HEK293 (cell line): ENCODE measurements around the gene THSD7A.

Experiments used
- CTCF ChIA-PET: fragments of 350-600 bp; formaldehyde crosslinking; extraction: SDS; loops from one replicate; lab custom pipeline; 2021; ENCODE audit warnings: antibody characterized with exemption; lab: Yijun Ruan, JAX
- POLR2A ChIA-PET: fragments of 300-600 bp; formaldehyde crosslinking; extraction: SDS; loops from one replicate; lab custom pipeline; 2020; ENCODE audit warnings: antibody characterized with exemption, inconsistent platforms; lab: Yijun Ruan, JAX
- H3K27ac ChIP-seq: fragments of 200-500 bp; sonication (Bioruptor generic); 2 replicates; pipeline ENCODE4 v1.5.1; 2014; ENCODE audit warnings: low read depth, low read length, control low read depth, inconsistent platforms; ENCODE audit errors: extremely low read depth
- H3K36me3 ChIP-seq, 2 experiments: fragments of 200-500 bp in 1 of 2; sonication (Bioruptor generic) in 1 of 2; 1 replicate in 1 of 2; 2 replicates in 1 of 2; pipeline ENCODE4 v1.5.1; 2014 to 2017; ENCODE audit warnings: inconsistent platforms in 2 of 2, low read length in 2 of 2; ENCODE audit not compliant: control insufficient read depth in 2 of 2, insufficient read depth in 1 of 2
- H3K4me1 ChIP-seq: fragments of 200-500 bp; sonication (Bioruptor generic); 2 replicates; pipeline ENCODE4 v1.5.1; 2014; ENCODE audit warnings: mild to moderate bottlenecking, low read length, inconsistent platforms; ENCODE audit not compliant: control insufficient read depth, insufficient read depth
- H3K4me3 ChIP-seq: 2 replicates; pipeline ENCODE4 v1.5.1; 2011; ENCODE audit warnings: low read depth, mild to moderate bottlenecking, control low read depth, low read length, moderate library complexity
- H3K9me3 ChIP-seq: fragments of 200-500 bp; sonication (Bioruptor generic); 2 replicates; pipeline ENCODE4 v1.5.1; 2014; ENCODE audit warnings: low read depth, low read length, inconsistent platforms; ENCODE audit not compliant: control insufficient read depth, insufficient read depth
- AEBP2 ChIP-seq: fragments of 450-650 bp; formaldehyde crosslinking; IDR thresholded peaks from 2 replicates; pipeline ENCODE4 v1.5.1; 2016; ENCODE audit warnings: missing biosample characterization, missing genetic modification characterization, borderline replicate concordance
- GLIS2 ChIP-seq: fragments of 450-650 bp; formaldehyde crosslinking; IDR thresholded peaks from 2 replicates; pipeline ENCODE4 v1.5.1; 2016; ENCODE audit warnings: missing biosample characterization, missing genetic modification characterization
- HOXA7 ChIP-seq: sonication (generic); formaldehyde crosslinking; IDR thresholded peaks from 2 replicates; pipeline ENCODE4 v1.8.1; 2022; ENCODE audit warnings: missing genetic modification reagents, borderline replicate concordance
- KLF8 ChIP-seq: fragments of 450-650 bp; formaldehyde crosslinking; IDR thresholded peaks from 2 replicates; pipeline ENCODE4 v1.5.1; 2016; ENCODE audit warnings: missing biosample characterization, missing genetic modification characterization
- PBX3 ChIP-seq: sonication (generic); formaldehyde crosslinking; IDR thresholded peaks from 2 replicates; pipeline ENCODE4 v1.8.1; 2022; ENCODE audit warnings: mild to moderate bottlenecking, moderate library complexity, missing genetic modification reagents
- PRDM6 ChIP-seq: fragments of 450-650 bp; formaldehyde crosslinking; IDR thresholded peaks from 2 replicates; pipeline ENCODE4 v1.5.1; 2017; ENCODE audit warnings: missing biosample characterization, missing genetic modification characterization
- WT1 ChIP-seq: fragments of 450-650 bp; formaldehyde crosslinking; IDR thresholded peaks from 2 replicates; pipeline ENCODE4 v1.5.1; 2016; ENCODE audit warnings: missing biosample characterization, missing genetic modification characterization
- ZFHX2 ChIP-seq: fragments of 450-650 bp; formaldehyde crosslinking; conservative IDR thresholded peaks from 2 replicates; pipeline ENCODE4 v1.5.1; 2016; ENCODE audit warnings: missing biosample characterization, missing genetic modification characterization
- ZNF133 ChIP-seq: fragments of 450-650 bp; formaldehyde crosslinking; IDR thresholded peaks from 2 replicates; pipeline ENCODE4 v1.5.1; 2016; ENCODE audit warnings: missing biosample characterization, missing genetic modification characterization
- ZNF148 ChIP-seq: fragments of 450-650 bp; formaldehyde crosslinking; IDR thresholded peaks from 2 replicates; pipeline ENCODE4 v1.5.0; 2017; ENCODE audit warnings: missing biosample characterization, missing genetic modification characterization, borderline replicate concordance
- ZNF16 ChIP-seq: fragments of 450-650 bp; formaldehyde crosslinking; IDR thresholded peaks from 2 replicates; pipeline ENCODE4 v1.5.1; 2016; ENCODE audit warnings: low read depth, missing biosample characterization, missing genetic modification characterization
- ZNF202 ChIP-seq: fragments of 450-650 bp; formaldehyde crosslinking; IDR thresholded peaks from 2 replicates; pipeline ENCODE4 v1.5.1; 2016; ENCODE audit warnings: missing biosample characterization, missing genetic modification characterization, borderline replicate concordance
- ZNF311 ChIP-seq: fragments of 450-650 bp; formaldehyde crosslinking; IDR thresholded peaks from 2 replicates; pipeline ENCODE4 v1.5.1; 2017; ENCODE audit warnings: missing biosample characterization, missing genetic modification characterization, borderline replicate concordance
- ZNF341 ChIP-seq: fragments of 450-650 bp; formaldehyde crosslinking; IDR thresholded peaks from 2 replicates; pipeline ENCODE4; 2016; ENCODE audit warnings: low read depth, missing biosample characterization, missing genetic modification characterization
- ZNF449 ChIP-seq: fragments of 450-650 bp; formaldehyde crosslinking; IDR thresholded peaks from 2 replicates; pipeline ENCODE4 v1.5.1; 2017; ENCODE audit warnings: missing biosample characterization, mild to moderate bottlenecking, missing genetic modification characterization, moderate library complexity
- ZNF488 ChIP-seq: fragments of 450-650 bp; formaldehyde crosslinking; IDR thresholded peaks from 2 replicates; pipeline ENCODE4 v1.5.1; 2016; ENCODE audit warnings: missing biosample characterization, missing genetic modification characterization
- ZNF514 ChIP-seq: fragments of 450-650 bp; formaldehyde crosslinking; IDR thresholded peaks from 2 replicates; pipeline ENCODE4 v1.5.1; 2016; ENCODE audit warnings: missing biosample characterization, missing genetic modification characterization
- ZNF555 ChIP-seq: fragments of 450-650 bp; formaldehyde crosslinking; conservative IDR thresholded peaks from 2 replicates; pipeline ENCODE4 v1.5.1; 2017; ENCODE audit warnings: missing biosample characterization, mild to moderate bottlenecking, missing genetic modification characterization, inconsistent platforms
- ZNF596 ChIP-seq: fragments of 450-650 bp; IDR thresholded peaks from 2 replicates; pipeline ENCODE4 v1.5.0; 2018; ENCODE audit warnings: missing biosample characterization, mild to moderate bottlenecking, missing genetic modification characterization, moderate library complexity
- ZNF670 ChIP-seq: fragments of 450-650 bp; formaldehyde crosslinking; IDR thresholded peaks from 2 replicates; pipeline ENCODE4 v1.5.1; 2016; ENCODE audit warnings: missing biosample characterization, missing genetic modification characterization, low read depth

THSD7A gene

GRCh38 chr7:11714676-11715075 lies 117.3 kb downstream of the THSD7A start (continued):
- TF ChIP-seq ZNF488 (tag by site-specific recombination) = no peak
- TF ChIP-seq KLF8 (tag by site-specific recombination) = no peak
- TF ChIP-seq ZFHX2 = no peak
- TF ChIP-seq AEBP2 (tag by site-specific recombination) = no peak
- no peak for TF ChIP-seq ZNF202 (tag by site-specific recombination)

GRCh38 chr7:11714205-11714604 lies 117.8 kb downstream of the THSD7A start:
- Histone ChIP-seq H3K27ac (no peak overlapping the region), H3K9me3 (no peaks in the 10 kb centered on the region), H3K4me1 (no peaks in the 10 kb centered on the region), H3K36me3 (no peaks in the 10 kb centered on the region), H3K4me3 (no peak overlapping the region)
- no peak for TF ChIP-seq ZNF555
- no peak for TF ChIP-seq ZNF16 (tag by site-specific recombination)
- TF ChIP-seq PBX3 (CRISPR knock-in tag) = no peak
- TF ChIP-seq ZNF133 (tag by site-specific recombination) = no peak
- no peak for TF ChIP-seq ZNF514 (tag by site-specific recombination)
- no peak for TF ChIP-seq PRDM6
- no peak for TF ChIP-seq WT1 (tag by site-specific recombination)
- no peak for TF ChIP-seq ZNF311 (tag by site-specific recombination)
- no peak for TF ChIP-seq ZNF449 (tag by site-specific recombination)
- no peak for TF ChIP-seq ZNF670 (tag by site-specific recombination)
- no peak for TF ChIP-seq ZNF148 (tag by site-specific recombination)
- no peak for TF ChIP-seq ZNF341 (tag by site-specific recombination)
- TF ChIP-seq ZNF596 = no peak
- TF ChIP-seq HOXA7 (CRISPR knock-in tag) = no peak
- no peak for TF ChIP-seq GLIS2
- ChIA-PET CTCF (no interaction called here), POLR2A (no interaction called here)
